Measurements from ENCODE around the gene FUOM.

FUOM gene

GRCh38 chr10:133366130-133366478 lies 8.3 kb upstream of the FUOM start:
- no peak for DNase-seq

GRCh38 chr10:133365461-133366129 lies 7.8 kb upstream of the FUOM start:
- DNase-seq, result no peak

- no peak for DNase-seq
These were observed 7.0 kb upstream of the FUOM start for GRCh38 chr10:133364645-133365431.

- no peak for DNase-seq
These were observed 5.0 kb upstream of the FUOM start for GRCh38 chr10:133362846-133363245.

- no peak for DNase-seq
These were observed 4.1 kb upstream of the FUOM start for GRCh38 chr10:133361773-133362441.

- no peak for DNase-seq
These were observed 3.4 kb upstream of the FUOM start for GRCh38 chr10:133361227-133361626.

GRCh38 chr10:133359972-133360610 lies 2.3 kb upstream of the FUOM start:
- DNase-seq, result no peak

- DNase-seq, result no peak
These were observed 1.7 kb upstream of the FUOM start for GRCh38 chr10:133359554-133359971.

GRCh38 chr10:133358925-133359310 lies 1.1 kb upstream of the FUOM start:
- no peak for DNase-seq

GRCh38 chr10:133358162-133358924 lies 524 bp upstream of the FUOM start:
- no peak for DNase-seq

GRCh38 chr10:133356549-133357284 lies 1.1 kb downstream of the FUOM start:
- no peak for DNase-seq

GRCh38 chr10:133355991-133356390 lies 1.8 kb downstream of the FUOM start:
- no peak for DNase-seq

GRCh38 chr10:133355266-133355665 lies 2.6 kb downstream of the FUOM start:
- no peak for DNase-seq

GRCh38 chr10:133354672-133355240 lies 3.1 kb downstream of the FUOM start:
- DNase-seq, result no peak

- DNase-seq, result no peak
These were observed 3.7 kb downstream of the FUOM start for GRCh38 chr10:133353988-133354605.

GRCh38 chr10:133353202-133353959 lies 4.4 kb downstream of the FUOM start:
- no peak for DNase-seq

- DNase-seq, result no peak
These were observed 6.2 kb downstream of the FUOM start for GRCh38 chr10:133351408-133352318.

GRCh38 chr10:133350950-133351329 lies 6.9 kb downstream of the FUOM start:
- DNase-seq, result no peak

GRCh38 chr10:133350283-133350949 lies 7.4 kb downstream of the FUOM start:
- DNase-seq, result no peak
